Psoas muscle (tissue), 8 donors: Measurements from ENCODE around the gene SC5D. TPM values are rescaled to one million over a fixed set of nuclear protein-coding genes. Genes with fewer than 3 reads are reported as not detected.

ENCODE experiments used
- ATAC-seq, 4 donors: fragments of 200-7000 bp; cut with Tn5 transposase; one replicate each; pipeline ENCODE4 v1.9.1; 2020; ENCODE audit warnings: moderate library complexity in 3 of 4, mild to moderate bottlenecking in 2 of 4
- DNase-seq, 2 donors: peaks; one replicate each; pipeline ENCODE4 v3.0.0-alpha.2; 2020
- H3K27ac ChIP-seq: fragments of 200-600 bp; one replicate; pipeline ENCODE4 v1.8.0; 2022
- H3K27me3 ChIP-seq, 3 donors: fragments of 200-600 bp in 1 of 3; one replicate each; pipeline versions ENCODE4 v1.6.1 to v1.8.0; 2013 to 2022; ENCODE audit warnings: low read length in 2 of 3, mild to moderate bottlenecking in 2 of 3, moderate library complexity in 1 of 3; ENCODE audit not compliant: insufficient read depth in 3 of 3
- H3K36me3 ChIP-seq, 2 donors: fragments of 200-600 bp in 1 of 2; one replicate each; pipeline versions ENCODE4 v1.6.1 to v1.8.0; 2013 to 2022; ENCODE audit warnings: low read depth in 1 of 2, mild to moderate bottlenecking in 1 of 2, moderate library complexity in 1 of 2; ENCODE audit not compliant: insufficient read depth in 1 of 2
- H3K4me1 ChIP-seq: fragments of 200-600 bp; one replicate; pipeline ENCODE4 v1.8.0; 2022
- H3K4me3 ChIP-seq: fragments of 200-600 bp; one replicate; pipeline ENCODE4 v1.8.0; 2022; ENCODE audit warnings: mild to moderate bottlenecking
- H3K9me3 ChIP-seq: fragments of 200-600 bp; one replicate; pipeline ENCODE4 v1.8.0; 2022
- WGBS, 3 donors: extraction: QIAGEN DNeasy Blood & Tissue Kit; methylation state at CpG; one replicate each; pipeline versions ENCODE4 v1.1.6 to v1.1.7; 2013; 5-methylcytosine and 5-hydroxymethylcytosine counted together
- intact Hi-C, 2 donors: fragments of 100-400 bp; cut with DNase I; formaldehyde crosslinking; loops; one replicate each; pipeline versions ENCODE4 v1.11.0 to v1.14.2; 2022
- polyA plus RNA-seq, 3 donors: library from polyadenylated mRNA; stranded (reverse); fragments of 200-250 nt; gene quantifications; one replicate each; pipeline ENCODE4 v1.2.3, GENCODE V29; 2013
- total RNA-seq, 4 donors: library from RNA; stranded (reverse); fragmentation: NEBNext Ultra II Directional in 2 of 4; extraction: Animal tissue kit (Norgen Biotek cat#: 25700) in 2 of 4; gene quantifications; one replicate each; pipeline versions ENCODE4 v1.2.1 to v1.2.4, GENCODE V29; 2021 to 2023
- TF ChIP-seq, protein P1 (sequence below): fragments of 200-600 bp; IDR thresholded peaks from one replicate; pipeline ENCODE4 v1.8.0; 2022; ENCODE audit warnings: antibody characterized with exemption
- donor health status: healthy with polysubstance abuse.
- donor health status: DM: no; HTN: no; CAD: no; lungs with moderate emphysema.
- donor health status: Bipolar disorder and iron deficiency.
- donor health status: healthy.
- donor health status: DM: yes; HTN: yes; CAD: no.
- donor health status: DM: no; HTN: no; CAD: no.
- donor health status: DM: no; HTN: no; CAD: no.
- donor health status: DM: yes; HTN: yes; CAD: no.

SC5D gene
- total and polyA plus RNA-seq, 7 donors: 4.7 to 12.5 (median 7.4) TPM

DNA sequence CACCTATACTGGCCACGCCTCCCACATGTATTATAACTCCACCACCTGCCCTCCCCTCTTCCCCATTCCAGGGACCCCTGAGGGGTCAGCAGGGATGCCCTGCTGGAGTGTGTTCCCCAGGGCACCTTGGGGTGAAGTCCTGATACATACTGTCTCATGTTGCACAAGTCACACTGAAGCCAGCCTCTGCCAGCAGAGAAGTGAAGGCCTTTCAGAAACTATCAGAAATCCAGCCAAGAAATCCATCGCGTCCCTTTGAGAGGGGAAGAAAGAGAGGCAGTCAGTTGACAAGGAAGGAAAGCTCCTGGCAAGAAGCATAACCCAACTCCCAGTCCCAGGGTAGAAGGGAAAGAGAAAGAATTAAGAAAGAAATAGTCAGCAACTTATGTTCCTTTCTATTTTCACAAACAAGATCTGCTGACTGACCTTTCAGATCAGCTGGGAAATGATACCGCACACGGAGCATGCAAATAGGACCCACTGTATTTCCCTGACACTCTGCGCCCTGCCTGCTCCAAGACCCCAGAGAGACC lies 45.2 kb downstream of the SC5D start:
- WGBS, 3 donors: 38 to 59% (median 47%) methylated on average over 6 of the region's 6 CpGs
- DNase-seq: no peak
- TF ChIP-seq, protein P1, sequence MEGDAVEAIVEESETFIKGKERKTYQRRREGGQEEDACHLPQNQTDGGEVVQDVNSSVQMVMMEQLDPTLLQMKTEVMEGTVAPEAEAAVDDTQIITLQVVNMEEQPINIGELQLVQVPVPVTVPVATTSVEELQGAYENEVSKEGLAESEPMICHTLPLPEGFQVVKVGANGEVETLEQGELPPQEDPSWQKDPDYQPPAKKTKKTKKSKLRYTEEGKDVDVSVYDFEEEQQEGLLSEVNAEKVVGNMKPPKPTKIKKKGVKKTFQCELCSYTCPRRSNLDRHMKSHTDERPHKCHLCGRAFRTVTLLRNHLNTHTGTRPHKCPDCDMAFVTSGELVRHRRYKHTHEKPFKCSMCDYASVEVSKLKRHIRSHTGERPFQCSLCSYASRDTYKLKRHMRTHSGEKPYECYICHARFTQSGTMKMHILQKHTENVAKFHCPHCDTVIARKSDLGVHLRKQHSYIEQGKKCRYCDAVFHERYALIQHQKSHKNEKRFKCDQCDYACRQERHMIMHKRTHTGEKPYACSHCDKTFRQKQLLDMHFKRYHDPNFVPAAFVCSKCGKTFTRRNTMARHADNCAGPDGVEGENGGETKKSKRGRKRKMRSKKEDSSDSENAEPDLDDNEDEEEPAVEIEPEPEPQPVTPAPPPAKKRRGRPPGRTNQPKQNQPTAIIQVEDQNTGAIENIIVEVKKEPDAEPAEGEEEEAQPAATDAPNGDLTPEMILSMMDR: no peak
- intact Hi-C loops: no loop called here
- Histone ChIP-seq H3K4me3 (no peak overlapping the region), H3K36me3 (no peaks in the 10 kb centered on the region), H3K4me1 (no peaks in the 10 kb centered on the region), H3K9me3 (no peaks in the 10 kb centered on the region), H3K27me3 (no peaks in the 10 kb centered on the region), H3K27ac (no peak overlapping the region)
- no peak for ATAC-seq

DNA sequence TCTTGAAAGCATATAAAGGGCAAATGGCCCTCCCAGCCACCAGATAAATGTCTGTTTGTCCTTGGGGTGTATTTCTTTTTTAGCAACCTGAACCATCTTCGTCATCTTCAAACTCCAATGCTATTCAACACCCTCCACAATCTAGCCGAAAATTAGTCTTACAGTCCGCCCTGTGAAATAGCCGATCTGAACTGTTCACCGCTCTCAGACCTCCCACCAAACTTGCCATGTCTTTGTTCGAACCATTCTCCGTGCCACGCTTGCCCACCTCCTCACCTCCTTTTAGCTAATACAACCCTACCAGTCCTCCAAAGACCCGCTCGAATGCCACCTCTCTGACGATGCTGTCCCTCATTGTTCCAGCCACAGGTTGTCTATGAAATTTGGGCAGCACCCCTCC lies 46.0 kb downstream of the SC5D start:
- 94 to 98% (median 97%) methylated on average over 11 of the region's 11 CpGs for WGBS, 3 donors

DNA sequence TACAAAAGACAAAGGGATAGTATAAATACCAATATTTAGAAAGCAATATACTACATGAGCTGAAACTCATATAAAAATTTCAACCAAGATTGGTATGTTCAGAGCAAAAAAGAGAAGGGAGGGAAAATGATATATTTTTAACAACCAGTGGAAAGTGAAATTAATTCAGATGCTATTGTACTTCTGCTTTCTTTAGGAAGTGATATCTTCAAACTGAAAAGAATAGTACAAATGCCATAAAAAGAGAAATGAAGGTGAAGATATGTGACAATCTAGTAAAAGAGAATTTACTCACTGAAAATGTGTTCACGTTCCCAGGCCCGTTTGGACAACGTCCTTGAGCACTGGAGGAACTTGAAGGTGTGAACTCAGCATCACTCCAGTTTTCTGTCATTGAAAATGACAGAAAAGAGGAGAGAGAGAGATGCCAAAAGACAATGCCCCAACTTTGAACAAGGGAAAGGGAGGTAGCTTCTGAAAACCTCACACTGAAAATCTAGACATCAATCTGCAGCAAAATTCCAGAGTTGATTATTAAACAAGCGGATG lies 47.5 kb downstream of the SC5D start:
- Histone ChIP-seq H3K27me3 (no peaks in the 10 kb centered on the region), H3K4me1 (no peaks in the 10 kb centered on the region), H3K27ac (no peak overlapping the region), H3K9me3 (no peaks in the 10 kb centered on the region), H3K36me3 (no peaks in the 10 kb centered on the region), H3K4me3 (no peak overlapping the region)
- TF ChIP-seq, protein P1: no peak
- ATAC-seq (no peak), DNase-seq (no peak)
- intact Hi-C loops: no loop called here
- 65 to 82% (median 73%) methylated on average over 4 of the region's 4 CpGs for WGBS, 3 donors

More for the DNA sequence above, 46.0 kb downstream of the SC5D start:
- H3K9me3 ChIP-seq: no peaks in the 10 kb centered on the region
- no peak overlapping the region for H3K27ac ChIP-seq
- DNase-seq (no peak), ATAC-seq (no peak)
- H3K27me3 ChIP-seq: no peaks in the 10 kb centered on the region
- no peak overlapping the region for H3K4me3 ChIP-seq
- no peaks in the 10 kb centered on the region for H3K36me3 ChIP-seq
- TF ChIP-seq, protein P1: no peak
- intact Hi-C loops: no loop called here
- no peaks in the 10 kb centered on the region for H3K4me1 ChIP-seq

DNA sequence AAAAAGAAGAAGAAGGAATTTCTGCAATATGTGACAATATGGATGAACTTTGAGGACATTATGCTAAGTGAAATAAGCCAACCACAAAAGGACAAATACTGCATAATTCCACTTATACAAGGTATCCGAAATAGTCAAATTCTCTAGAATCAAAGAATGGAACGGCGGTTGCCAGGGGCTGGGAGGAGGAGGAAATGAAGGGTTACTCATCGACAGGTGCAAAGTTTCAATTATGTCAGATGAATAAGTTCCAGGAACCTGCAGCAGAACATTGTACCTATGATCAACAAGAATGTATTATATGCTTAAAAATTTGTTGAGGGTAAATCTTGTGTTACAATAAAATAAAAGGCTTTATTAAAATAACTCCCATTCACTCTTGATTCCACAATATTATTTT lies 49.0 kb downstream of the SC5D start:
- Histone ChIP-seq H3K4me1 (no peaks in the 10 kb centered on the region), H3K36me3 (no peaks in the 10 kb centered on the region), H3K9me3 (no peaks in the 10 kb centered on the region), H3K27ac (no peak overlapping the region), H3K27me3 (no peaks in the 10 kb centered on the region), H3K4me3 (no peak overlapping the region)
- 48 to 65% (median 60%) methylated on average over 4 of the region's 4 CpGs for WGBS, 3 donors
- DNase-seq (no peak), ATAC-seq (no peak)
- intact Hi-C loops: no loop called here
- TF ChIP-seq, protein P1: no peak

DNA sequence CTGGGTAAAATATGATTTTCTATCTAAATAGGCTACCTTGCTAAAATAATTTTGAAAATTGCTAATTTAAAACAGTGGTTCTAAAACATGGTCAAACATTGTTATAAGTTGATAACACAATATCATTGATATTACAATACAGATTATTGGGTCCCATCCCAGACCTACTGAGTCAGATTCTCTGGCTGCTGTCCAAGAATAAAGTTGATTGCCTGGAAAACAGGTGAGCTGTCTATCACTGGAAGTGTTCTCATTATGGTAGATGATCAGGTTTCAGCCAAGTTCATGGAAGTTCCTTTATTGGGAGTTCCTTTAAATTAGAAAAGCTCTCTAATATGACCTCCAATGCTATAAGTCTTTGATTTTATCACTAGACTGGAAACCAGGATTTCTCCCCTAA lies 52.3 kb downstream of the SC5D start:
- no peaks in the 10 kb centered on the region for H3K4me1 ChIP-seq
- H3K36me3 ChIP-seq: no peaks in the 10 kb centered on the region
- no peak for ATAC-seq
- no peak overlapping the region for H3K4me3 ChIP-seq
- no peak for DNase-seq
- H3K9me3 ChIP-seq: no peaks in the 10 kb centered on the region
- H3K27me3 ChIP-seq: peaks cover 0 to 4% (median 0%) of the 10 kb centered on the region in 3 donors
- no peak overlapping the region for H3K27ac ChIP-seq
- TF ChIP-seq, protein P1: no peak
- intact Hi-C loops: no loop called here
